ENCODE data around the gene SLC30A1. TPM values are rescaled to one million over a fixed set of nuclear protein-coding genes. Genes with fewer than 3 reads are reported as not detected.

Gene SLC30A1
- total and polyA plus RNA-seq, 2 of the 13 experiments (the other 11 are each of a cell fraction or from before 2014, with no cell fraction given), result 5.9 to 24.4 TPM

- TF ChIP-seq ZBTB40 (IDR thresholded peaks at IDR 0.05) (no peak), ZBTB40 (CRISPR knock-in tag; IDR thresholded peaks at IDR 0.05) (no peak), MIER3 (CRISPR knock-in tag; IDR thresholded peaks at IDR 0.05; ENCODE audit: borderline replicate concordance) (no peak), YY1 (IDR thresholded peaks at IDR 0.05; ENCODE audit: insufficient read depth, insufficient replicate concordance, low read depth, low read length) (peak; percentile 44), SNAPC2 (CRISPR knock-in tag; IDR thresholded peaks at IDR 0.05) (peak; percentile 63; the same call in 1 of the 2 replicates), POLR2AphosphoS5 (IDR thresholded peaks at IDR 0.05; ENCODE audit: low read depth, low read length) (peak; percentile 80), POLR2A (IDR thresholded peaks at IDR 0.05; ENCODE audit: insufficient read depth in 1 of 2, low read depth in 2 of 2, low read length in 2 of 2) (peak; percentile 28 to 74; a peak in 3 of 4 replicates), ZNF546 (CRISPR knock-in tag; conservative IDR thresholded peaks at IDR 0.05) (no peak), ZSCAN21 (CRISPR knock-in tag; IDR thresholded peaks at IDR 0.05; ENCODE audit: borderline replicate concordance) (no peak), PTBP1 (IDR thresholded peaks at IDR 0.05; ENCODE audit: low read depth, low read length, poor library complexity, severe bottlenecking) (no peak), MED13 (CRISPR knock-in tag; IDR thresholded peaks at IDR 0.05) (no peak), ZZZ3 (CRISPR knock-in tag; IDR thresholded peaks at IDR 0.05; ENCODE audit: borderline replicate concordance) (no peak), SALL1 (CRISPR knock-in tag; IDR thresholded peaks at IDR 0.05) (peak; percentile 43; the same call in 1 of the 2 replicates), SAP130 (CRISPR knock-in tag; IDR thresholded peaks at IDR 0.05; ENCODE audit: low read depth) (peak; percentile 52; the same call in 1 of the 2 replicates), CSRNP1 (CRISPR knock-in tag; IDR thresholded peaks at IDR 0.05) (0 out of 2 replicates have a peak, but pooled peaks have one; percentile 27), ZNF501 (CRISPR knock-in tag; IDR thresholded peaks at IDR 0.05) (0 out of 2 replicates have a peak, but pooled peaks have one; percentile 30), RELA (CRISPR knock-in tag; IDR thresholded peaks at IDR 0.05) (no peak), ERF (CRISPR knock-in tag; IDR thresholded peaks at IDR 0.05) (0 out of 2 replicates have a peak, but pooled peaks have one; percentile 9), ZNF724P (CRISPR knock-in tag; IDR thresholded peaks at IDR 0.05; ENCODE audit: borderline replicate concordance) (no peak), ELF1 (CRISPR knock-in tag; IDR thresholded peaks at IDR 0.05) (0 out of 2 replicates have a peak, but pooled peaks have one; percentile 1)
Measured at GRCh38 chr1:211606332-211606913, 27.5 kb upstream of the SLC30A1 start (continued).

Measured in HepG2 (cell line).